Muscle of leg (tissue), 11 donors: Measurements from ENCODE around the gene AUH. TPM values are rescaled to one million over a fixed set of nuclear protein-coding genes. Genes with fewer than 3 reads are reported as not detected.

Experiments
- DNase-seq: peaks from one replicate; pipeline ENCODE4 v3.0.0; 2013
- H3K27ac ChIP-seq: one replicate; pipeline ENCODE4 v1.5.1; 2013; ENCODE audit warnings: mild to moderate bottlenecking, low read length, control low read depth
- H3K27me3 ChIP-seq: one replicate; pipeline ENCODE4 v1.6.1; 2013; ENCODE audit warnings: low read length; ENCODE audit not compliant: control insufficient read depth, insufficient read depth
- H3K36me3 ChIP-seq: one replicate; pipeline ENCODE4 v1.6.1; 2013; ENCODE audit warnings: low read length; ENCODE audit not compliant: control insufficient read depth, insufficient read depth
- H3K4me1 ChIP-seq: one replicate; pipeline ENCODE4 v1.6.1; 2013; ENCODE audit warnings: low read length; ENCODE audit not compliant: control insufficient read depth, insufficient read depth
- H3K4me3 ChIP-seq: one replicate; pipeline ENCODE4 v1.5.1; 2013; ENCODE audit warnings: low read length, control low read depth
- H3K9me3 ChIP-seq: replicated peaks from 2 replicates; pipeline ENCODE4 v1.6.1; 2013; ENCODE audit warnings: low read depth, low read length; ENCODE audit not compliant: control insufficient read depth
- WGBS: methylation state at CpG from one replicate; pipeline ENCODE4 v1.1.5; 2013; ENCODE audit warnings: missing lambda C conversion rate; ENCODE audit not compliant: insufficient coverage; 5-methylcytosine and 5-hydroxymethylcytosine counted together
- polyA plus RNA-seq, 8 donors: library from polyadenylated mRNA; unstranded; fragments of 120-200 nt; gene quantifications; one replicate each; pipeline versions ENCODE4 v1.2.1 to v1.2.3, GENCODE V29; 2013; ENCODE audit warnings: inconsistent platforms in 1 of 8, low replicate concordance in 1 of 8; ENCODE audit not compliant: insufficient read length in 8 of 8, insufficient read depth in 1 of 8
- total RNA-seq: library from RNA; stranded (reverse); fragments of 120-200 nt; gene quantifications from one replicate; pipeline ENCODE4 v1.2.4, GENCODE V29; 2013

Gene AUH
- total and polyA plus RNA-seq, 9 donors = 9.5 to 16.0 (median 12.7) TPM

- DNase-seq = no peak
- 93% methylated on average over 2 of the region's 3 CpGs for WGBS
- peaks cover 3% of the 10 kb centered on the region for H3K9me3 ChIP-seq
- peaks cover 24% of the 10 kb centered on the region for H3K36me3 ChIP-seq
- H3K4me3 ChIP-seq = no peak overlapping the region
- no peaks in the 10 kb centered on the region for H3K4me1 ChIP-seq
- H3K27me3 ChIP-seq = no peaks in the 10 kb centered on the region
- H3K27ac ChIP-seq = no peak overlapping the region
Observed at GRCh38 chr9:91341749-91342148, 20.0 kb downstream of the AUH start.

- H3K4me1 ChIP-seq = no peaks in the 10 kb centered on the region
Observed at GRCh38 chr9:91341258-91341746, 20.4 kb downstream of the AUH start.

GRCh38 chr9:91340395-91340967 lies 21.2 kb downstream of the AUH start:
- no peak overlapping the region for H3K4me3 ChIP-seq
- peaks cover 3% of the 10 kb centered on the region for H3K9me3 ChIP-seq
- WGBS = no CpG with 5 or more reads among the region's 1 CpG
- H3K4me1 ChIP-seq = no peaks in the 10 kb centered on the region
- H3K27ac ChIP-seq = no peak overlapping the region
- peaks cover 24% of the 10 kb centered on the region for H3K36me3 ChIP-seq
- no peaks in the 10 kb centered on the region for H3K27me3 ChIP-seq
- no peak for DNase-seq

More at GRCh38 chr9:91341258-91341746, 20.4 kb downstream of the AUH start:
- Histone ChIP-seq H3K9me3 (peaks cover 3% of the 10 kb centered on the region), H3K36me3 (peaks cover 24% of the 10 kb centered on the region), H3K27me3 (no peaks in the 10 kb centered on the region), H3K27ac (no peak overlapping the region), H3K4me3 (no peak overlapping the region)
- WGBS = 98% methylated on average over 3 of the region's 3 CpGs
- no peak for DNase-seq

- no peak overlapping the region for H3K4me3 ChIP-seq
- no peak for DNase-seq
- H3K27ac ChIP-seq = no peak overlapping the region
- peaks cover 3% of the 10 kb centered on the region for H3K9me3 ChIP-seq
- peaks cover 21% of the 10 kb centered on the region for H3K36me3 ChIP-seq
- H3K27me3 ChIP-seq = no peaks in the 10 kb centered on the region
- no peaks in the 10 kb centered on the region for H3K4me1 ChIP-seq
Observed at GRCh38 chr9:91338681-91339080, 23.0 kb downstream of the AUH start.

GRCh38 chr9:91336786-91337185 lies 24.9 kb downstream of the AUH start:
- no peak for DNase-seq
- H3K27ac ChIP-seq = no peak overlapping the region
- no peaks in the 10 kb centered on the region for H3K4me1 ChIP-seq
- no peaks in the 10 kb centered on the region for H3K9me3 ChIP-seq
- WGBS = no CpG with 5 or more reads among the region's 1 CpG
- peaks cover 11% of the 10 kb centered on the region for H3K36me3 ChIP-seq
- H3K4me3 ChIP-seq = no peak overlapping the region
- no peaks in the 10 kb centered on the region for H3K27me3 ChIP-seq

- Histone ChIP-seq H3K27me3 (no peaks in the 10 kb centered on the region), H3K36me3 (no peaks in the 10 kb centered on the region), H3K4me1 (no peaks in the 10 kb centered on the region), H3K4me3 (no peak overlapping the region), H3K27ac (no peak overlapping the region), H3K9me3 (peaks cover 6% of the 10 kb centered on the region)
- DNase-seq = no peak
- WGBS = 92% methylated on average over 2 of the region's 4 CpGs
Observed at GRCh38 chr9:91334053-91334452, 27.7 kb downstream of the AUH start.

- no peak overlapping the region for H3K4me3 ChIP-seq
- no CpG with 5 or more reads among the region's 1 CpG for WGBS
- H3K27ac ChIP-seq = no peak overlapping the region
Observed at GRCh38 chr9:91333551-91333950, 28.2 kb downstream of the AUH start.

GRCh38 chr9:91332546-91333231 lies 29.0 kb downstream of the AUH start:
- 93% methylated on average over 5 of the region's 12 CpGs for WGBS
- Histone ChIP-seq H3K36me3 (peaks cover 7% of the 10 kb centered on the region), H3K4me3 (no peak overlapping the region), H3K9me3 (peaks cover 7% of the 10 kb centered on the region), H3K27me3 (no peaks in the 10 kb centered on the region), H3K4me1 (no peaks in the 10 kb centered on the region), H3K27ac (no peak overlapping the region)
- DNase-seq = peak; percentile 10

More at GRCh38 chr9:91333551-91333950, 28.2 kb downstream of the AUH start:
- H3K4me1 ChIP-seq = no peaks in the 10 kb centered on the region
- H3K27me3 ChIP-seq = no peaks in the 10 kb centered on the region
- DNase-seq = peak; percentile 11
- no peaks in the 10 kb centered on the region for H3K36me3 ChIP-seq
- H3K9me3 ChIP-seq = peaks cover 6% of the 10 kb centered on the region

- 100% methylated on average over 5 of the region's 7 CpGs for WGBS
- H3K36me3 ChIP-seq = peaks cover 14% of the 10 kb centered on the region
- no peak for DNase-seq
- no peaks in the 10 kb centered on the region for H3K4me1 ChIP-seq
- H3K27ac ChIP-seq = no peak overlapping the region
- H3K4me3 ChIP-seq = no peak overlapping the region
- H3K27me3 ChIP-seq = no peaks in the 10 kb centered on the region
- peaks cover 8% of the 10 kb centered on the region for H3K9me3 ChIP-seq
Observed at GRCh38 chr9:91331849-91332248, 29.9 kb downstream of the AUH start.

- no peaks in the 10 kb centered on the region for H3K4me1 ChIP-seq
- no peaks in the 10 kb centered on the region for H3K27me3 ChIP-seq
- DNase-seq = no peak
- 93% methylated on average over 3 of the region's 6 CpGs for WGBS
- H3K27ac ChIP-seq = no peak overlapping the region
- peaks cover 16% of the 10 kb centered on the region for H3K36me3 ChIP-seq
- no peak overlapping the region for H3K4me3 ChIP-seq
- H3K9me3 ChIP-seq = peaks cover 8% of the 10 kb centered on the region
Observed at GRCh38 chr9:91328186-91328585, 33.5 kb downstream of the AUH start.
